ENCODE measurements around the gene RILPL1.
"Not testable (repeated sequence)": the region's sequence is repeated elsewhere in the genome, so short reads cannot be mapped to it uniquely, and the experiment has no call there.

The RILPL1 gene

GRCh38 chr12:123494124-123494851 lies 39.2 kb downstream of the RILPL1 start:
- in situ Hi-C loops (cut with MboI; ENCODE audit: low sequenced_read_pairs, unreplicated experiment) = no loop called here
- TF ChIP-seq CTCF (IDR thresholded peaks at IDR 0.05; ENCODE audit: borderline replicate concordance, control extremely low read depth, extremely low read depth, insufficient read depth, missing control alignments) = no peak
- no peak for DNase-seq (ENCODE audit: low spot score)

GRCh38 chr12:123492339-123493039 lies 41.0 kb downstream of the RILPL1 start:
- in situ Hi-C loops (cut with MboI; ENCODE audit: low sequenced_read_pairs, unreplicated experiment) = not testable (repeated sequence)

GRCh38 chr12:123491481-123491880 lies 42.0 kb downstream of the RILPL1 start:
- in situ Hi-C loops (cut with MboI; ENCODE audit: low sequenced_read_pairs, unreplicated experiment) = no loop called here
- TF ChIP-seq CTCF (IDR thresholded peaks at IDR 0.05; ENCODE audit: borderline replicate concordance, control extremely low read depth, extremely low read depth, insufficient read depth, missing control alignments) = no peak
- no peak for DNase-seq (ENCODE audit: low spot score)

More at GRCh38 chr12:123492339-123493039, 41.0 kb downstream of the RILPL1 start:
- not testable (repeated sequence) for DNase-seq (ENCODE audit: low spot score)

GRCh38 chr12:123491056-123491455 lies 42.5 kb downstream of the RILPL1 start:
- in situ Hi-C loops (cut with MboI; ENCODE audit: low sequenced_read_pairs, unreplicated experiment) = no loop called here
- DNase-seq (ENCODE audit: low spot score) = no peak
- no peak for TF ChIP-seq CTCF (IDR thresholded peaks at IDR 0.05; ENCODE audit: borderline replicate concordance, control extremely low read depth, extremely low read depth, insufficient read depth, missing control alignments)

- in situ Hi-C loops (cut with MboI; ENCODE audit: low sequenced_read_pairs, unreplicated experiment) = no loop called here
- no peak for DNase-seq (ENCODE audit: low spot score)
Measured at GRCh38 chr12:123490089-123490488, 43.4 kb downstream of the RILPL1 start.

GRCh38 chr12:123489580-123489979 lies 43.9 kb downstream of the RILPL1 start:
- DNase-seq (ENCODE audit: low spot score) = no peak
- TF ChIP-seq CTCF (IDR thresholded peaks at IDR 0.05; ENCODE audit: borderline replicate concordance, control extremely low read depth, extremely low read depth, insufficient read depth, missing control alignments) = no peak
- in situ Hi-C loops (cut with MboI; ENCODE audit: low sequenced_read_pairs, unreplicated experiment) = no loop called here

More at GRCh38 chr12:123490089-123490488, 43.4 kb downstream of the RILPL1 start:
- TF ChIP-seq CTCF (IDR thresholded peaks at IDR 0.05; ENCODE audit: borderline replicate concordance, control extremely low read depth, extremely low read depth, insufficient read depth, missing control alignments) = no peak

Data from GM13976 (cell line).